B cell (primary cell): ENCODE results near the gene ST6GALNAC1.

Experiments
- CTCF ChIP-seq: fragments of 200-600 bp; IDR thresholded peaks from one replicate; pipeline ENCODE4 v1.8.0; 2022; ENCODE audit warnings: antibody characterized with exemption, mild to moderate bottlenecking
- EZH2 ChIP-seq: IDR thresholded peaks from 2 replicates; pipeline ENCODE4 v1.6.1; 2012; ENCODE audit warnings: borderline replicate concordance, low read depth, mild to moderate bottlenecking, moderate library complexity, low read length; ENCODE audit not compliant: insufficient read depth, poor library complexity, severe bottlenecking

DNA sequence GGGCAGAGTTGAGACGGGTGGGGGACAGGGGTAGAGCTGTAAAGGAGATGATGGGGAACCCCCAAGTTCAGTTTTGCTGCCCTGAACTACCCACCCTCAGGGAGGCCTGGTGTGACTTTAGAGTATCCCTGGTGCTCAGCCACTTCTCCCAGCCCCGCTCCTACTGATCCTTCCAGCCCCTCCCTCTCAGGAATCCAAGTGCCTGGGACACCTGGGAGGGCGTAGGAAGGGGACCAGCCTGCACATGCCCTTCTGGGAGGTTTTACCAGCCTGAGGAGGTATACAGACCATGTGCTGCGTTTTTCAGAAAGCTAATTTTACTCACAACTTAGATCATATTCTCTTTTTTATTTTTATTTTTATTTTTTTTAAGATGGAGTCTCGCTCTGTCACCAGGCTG, 62.0 kb downstream of the ST6GALNAC1 start:
- TF ChIP-seq CTCF (no peak), EZH2 (no peak)
